H1 (cell line): ENCODE measurements around the gene TBC1D4. TPM values are rescaled to one million over a fixed set of nuclear protein-coding genes. Genes with fewer than 3 reads are reported as not detected.

Experiments
- CTCF ChIA-PET: fragments of 300-600 bp; sonication (Branson Sonifier 250); formaldehyde crosslinking; loops from one replicate; lab custom pipeline; 2021; ENCODE audit not compliant: partially characterized antibody; lab: Charles Lee
- POLR2A ChIA-PET: fragments of 300-600 bp; sonication (Branson Sonifier 250); formaldehyde crosslinking; loops from one replicate; lab custom pipeline; 2021; ENCODE audit warnings: inconsistent platforms; ENCODE audit not compliant: partially characterized antibody; lab: Charles Lee
- DNase-seq, 2 experiments: peaks; one replicate each; pipeline versions ENCODE4 v3.0.0 to v3.0.0-alpha.2; 2010 to 2022; ENCODE audit warnings: low spot score in 2 of 2, low read depth in 1 of 2, mixed read lengths in 1 of 2
- FAIRE-seq: peaks from 2 replicates; lab custom pipeline; 2011; peaks lifted over from hg19 to GRCh38; lab: Jason Lieb, UNC
- H2AFZ ChIP-seq: 2 replicates; pipeline ENCODE4 v1.8.1; 2012; ENCODE audit warnings: low read length, inconsistent platforms
- H2AK5ac ChIP-seq: 2 replicates; pipeline ENCODE4 v1.6.1; 2013; ENCODE audit warnings: low read depth, low read length
- H2BK120ac ChIP-seq: replicated peaks from 2 replicates; pipeline ENCODE3; 2013; ENCODE audit warnings: low read depth, low read length, inconsistent platforms
- H2BK12ac ChIP-seq: 2 replicates; pipeline ENCODE4 v1.6.1; 2013; ENCODE audit warnings: low read depth, low read length
- H2BK15ac ChIP-seq: 2 replicates; pipeline ENCODE4 v1.6.1; 2013; ENCODE audit warnings: low read length
- H2BK20ac ChIP-seq: 2 replicates; pipeline ENCODE4 v1.6.1; 2013; ENCODE audit warnings: low read length
- H2BK5ac ChIP-seq: 2 replicates; pipeline ENCODE4 v1.6.1; 2013; ENCODE audit warnings: low read depth, low read length
- H3K14ac ChIP-seq: 2 replicates; pipeline ENCODE4 v1.6.1; 2013; ENCODE audit warnings: inconsistent platforms; ENCODE audit not compliant: insufficient read length
- H3K18ac ChIP-seq: 2 replicates; pipeline ENCODE4 v1.6.1; 2013; ENCODE audit warnings: low read length; ENCODE audit errors: extremely low read depth
- H3K23ac ChIP-seq: 2 replicates; pipeline ENCODE4 v1.6.1; 2013; ENCODE audit warnings: inconsistent platforms; ENCODE audit not compliant: insufficient read length
- H3K23me2 ChIP-seq: 2 replicates; pipeline ENCODE4 v1.6.1; 2013; ENCODE audit warnings: low read depth, low read length
- H3K27ac ChIP-seq: 2 replicates; pipeline ENCODE4 v1.6.1; 2011; ENCODE audit warnings: low read depth, low read length, inconsistent platforms
- H3K27me3 ChIP-seq, 4 experiments: replicated peaks in 1 of 4; 1 replicate in 1 of 4; 2 replicates in 3 of 4; pipeline versions ENCODE4 v1.6.1 to v1.8.1; 2011 to 2013; ENCODE audit warnings: low read length in 3 of 4, mild to moderate bottlenecking in 3 of 4, inconsistent platforms in 2 of 4, mixed read lengths in 2 of 4, moderate library complexity in 1 of 4; ENCODE audit not compliant: control insufficient read depth in 3 of 4, insufficient read depth in 3 of 4; ENCODE audit errors: extremely low read depth in 1 of 4
- H3K36me3 ChIP-seq, 4 experiments: 2 replicates each; pipeline versions ENCODE4 v1.6.1 to v1.8.1; 2011 to 2013; ENCODE audit warnings: mild to moderate bottlenecking in 4 of 4, low read length in 3 of 4, moderate library complexity in 2 of 4, control low read depth in 1 of 4, inconsistent platforms in 1 of 4; ENCODE audit not compliant: insufficient read depth in 4 of 4, control insufficient read depth in 2 of 4
- H3K4ac ChIP-seq: replicated peaks from 2 replicates; pipeline ENCODE3; 2013; ENCODE audit warnings: low read length, low read depth, mixed read lengths, inconsistent platforms; ENCODE audit not compliant: insufficient read length
- H3K4me1 ChIP-seq, 4 experiments: replicated peaks in 1 of 4; 1 replicate in 1 of 4; 2 replicates in 3 of 4; pipeline versions ENCODE4 v1.6.1 to v1.8.1; 2011 to 2013; ENCODE audit warnings: low read length in 3 of 4, inconsistent platforms in 2 of 4, mixed read lengths in 1 of 4; ENCODE audit not compliant: insufficient read depth in 4 of 4, control insufficient read depth in 3 of 4
- H3K4me2 ChIP-seq, 2 experiments: 2 replicates each; pipeline versions ENCODE4 v1.6.1 to v1.8.1; 2011 to 2013; ENCODE audit warnings: low read depth in 2 of 2, low read length in 2 of 2, control low read depth in 1 of 2, inconsistent platforms in 1 of 2, mild to moderate bottlenecking in 1 of 2; ENCODE audit not compliant: insufficient read depth in 1 of 2
- H3K4me3 ChIP-seq, 4 experiments: fragments of 200-600, 300-600 bp in 1 of 4; sonication (generic), shearing (Covaris generic), sonication (Bioruptor Twin) in 1 of 4; 2 replicates each; pipeline versions ENCODE4 v1.5.1 to v1.8.1; 2011 to 2016; ENCODE audit warnings: low read length in 4 of 4, low read depth in 3 of 4, control low read depth in 2 of 4, inconsistent platforms in 2 of 4, mild to moderate bottlenecking in 2 of 4, mixed read lengths in 1 of 4, moderate library complexity in 1 of 4; ENCODE audit not compliant: insufficient read depth in 2 of 4; ENCODE audit errors: extremely low read depth in 1 of 4
- H3K56ac ChIP-seq: replicated peaks from 2 replicates; pipeline ENCODE3; 2013; ENCODE audit warnings: low read depth, mild to moderate bottlenecking, mixed read lengths, low read length, inconsistent platforms; ENCODE audit not compliant: insufficient read length
- H3K79me1 ChIP-seq: 2 replicates; pipeline ENCODE4 v1.6.1; 2013; ENCODE audit warnings: low read depth, low read length, control low read depth
- H3K79me2 ChIP-seq, 2 experiments: 2 replicates each; pipeline versions ENCODE4 v1.6.1 to v1.8.1; 2012 to 2013; ENCODE audit warnings: low read length in 2 of 2, mild to moderate bottlenecking in 2 of 2, inconsistent platforms in 1 of 2; ENCODE audit not compliant: insufficient read depth in 2 of 2, control insufficient read depth in 1 of 2
- H3K9ac ChIP-seq, 4 experiments: replicated peaks in 1 of 4; 1 replicate in 1 of 4; 2 replicates in 3 of 4; pipeline versions ENCODE4 v1.6.1 to v1.8.1; 2011 to 2013; ENCODE audit warnings: low read depth in 3 of 4, low read length in 3 of 4, control low read depth in 2 of 4, mild to moderate bottlenecking in 2 of 4, moderate library complexity in 2 of 4, inconsistent platforms in 1 of 4; ENCODE audit errors: extremely low read depth in 1 of 4
- H3K9me3 ChIP-seq, 2 experiments: 2 replicates each; pipeline versions ENCODE4 v1.6.1 to v1.8.1; 2012 to 2013; ENCODE audit warnings: mild to moderate bottlenecking in 2 of 2, moderate library complexity in 2 of 2, control low read depth in 1 of 2, inconsistent platforms in 1 of 2, low read depth in 1 of 2, low read length in 1 of 2, mixed read lengths in 1 of 2; ENCODE audit not compliant: insufficient read depth in 2 of 2
- H4K20me1 ChIP-seq, 2 experiments: replicated peaks in 1 of 2; 2 replicates each; pipeline versions ENCODE3 to v1.8.1; 2011 to 2013; ENCODE audit warnings: inconsistent platforms in 2 of 2, low read length in 2 of 2, mild to moderate bottlenecking in 1 of 2; ENCODE audit not compliant: insufficient read depth in 2 of 2, control insufficient read depth in 1 of 2
- H4K5ac ChIP-seq: 2 replicates; pipeline ENCODE4 v1.6.1; 2013; ENCODE audit warnings: low read length, low read depth, mixed read lengths, inconsistent platforms; ENCODE audit not compliant: insufficient read length
- H4K8ac ChIP-seq: 2 replicates; pipeline ENCODE4 v1.8.0; 2013; ENCODE audit warnings: mild to moderate bottlenecking, moderate library complexity, low read length, inconsistent platforms; ENCODE audit not compliant: insufficient read depth; ENCODE audit errors: extremely low read depth
- H4K91ac ChIP-seq: replicated peaks from 2 replicates; pipeline ENCODE3; 2013; ENCODE audit warnings: low read length, mixed read lengths, inconsistent platforms; ENCODE audit not compliant: insufficient read length
- BRCA1 ChIP-seq: IDR thresholded peaks from 2 replicates; pipeline ENCODE4 v1.6.1; 2012; ENCODE audit warnings: low read depth, low read length, improper control_type of control experiment
- CREB1 ChIP-seq: IDR thresholded peaks from 2 replicates; pipeline ENCODE4 v1.6.1; 2012; ENCODE audit warnings: inconsistent platforms
- MAFK ChIP-seq: IDR thresholded peaks from 2 replicates; pipeline ENCODE4 v1.6.1; 2012; ENCODE audit warnings: low read depth, mild to moderate bottlenecking, improper control_type of control experiment, low read length
- RBBP5 ChIP-seq: IDR thresholded peaks from 2 replicates; pipeline ENCODE4 v1.7.1; 2012; ENCODE audit warnings: low read depth, mild to moderate bottlenecking, inconsistent platforms, low read length, moderate library complexity, borderline replicate concordance
- SP2 ChIP-seq: IDR thresholded peaks from 2 replicates; pipeline ENCODE4 v1.6.1; 2012; ENCODE audit warnings: mild to moderate bottlenecking, low read length, inconsistent platforms
- YY1 ChIP-seq: IDR thresholded peaks from 2 replicates; pipeline ENCODE4 v1.6.1; 2011; ENCODE audit warnings: low read depth, mild to moderate bottlenecking, low read length
- WGBS, 2 experiments: shearing (Covaris generic) in 1 of 2; methylation state at CpG; one replicate each; pipeline versions ENCODE4 v1.1.6 to v1.1.7; 2013 to 2015; ENCODE audit warnings: low lambda C conversion rate in 2 of 2, mixed read lengths in 2 of 2, inconsistent platforms in 1 of 2, low coverage in 1 of 2, missing lambda C conversion rate in 1 of 2; ENCODE audit not compliant: insufficient replicate concordance in 2 of 2, insufficient coverage in 1 of 2, insufficient read length in 1 of 2; ENCODE audit errors: extremely low coverage in 1 of 2, missing lambda C conversion rate in 1 of 2; 5-methylcytosine and 5-hydroxymethylcytosine counted together
- polyA plus RNA-seq, 7 experiments: library from polyadenylated mRNA; depleted of rRNA in 3 of 7; stranded (reverse) in 5 of 7; unstranded in 2 of 7; fragments of >200 nt in 5 of 7; fragments of 200-250 nt in 2 of 7; gene quantifications; 1 replicate in 5 of 7; 2 replicates in 1 of 7; 4 replicates in 1 of 7; pipeline versions ENCODE4 v1.2.1 to v1.2.3, GENCODE V29; 2011 to 2013; ENCODE audit warnings: missing spikeins in 2 of 7, mixed read lengths in 2 of 7
- total RNA-seq: library from RNA; stranded (reverse); fragmentation: NEBNext Ultra II Directional; extraction: Animal tissue kit (Norgen Biotek cat#: 25700); gene quantifications from 2 replicates; pipeline ENCODE4 v1.2.1, GENCODE V29; 2021

TBC1D4 gene
- total and polyA plus RNA-seq, 2 of the 8 experiments (the other 6 are each of a cell fraction or from before 2014, with no cell fraction given) = 16.7 to 39.0 TPM

- WGBS, 2 experiments = 91% methylated on average over 2 of the region's 2 CpGs; no CpG with 5 or more reads in 1 of the 2 experiments
- TF ChIP-seq SP2 (no peak), BRCA1 (no peak), MAFK (no peak), YY1 (no peak), CREB1 (no peak), RBBP5 (no peak)
Observed at GRCh38 chr13:75491376-75491775, 9.4 kb upstream of the TBC1D4 start.

More at GRCh38 chr13:75491376-75491775, 9.4 kb upstream of the TBC1D4 start:
- Histone ChIP-seq H2BK12ac (no peak overlapping the region), H3K4me2 (no peak overlapping the region), H2AK5ac (no peak overlapping the region), H4K5ac (no peak overlapping the region), H2BK15ac (no peak overlapping the region), H3K9ac (no peak overlapping the region), H3K36me3 (no peaks in the 10 kb centered on the region), H3K27me3 (no peaks in the 10 kb centered on the region), H2AFZ (no peak overlapping the region), H4K91ac (no peak overlapping the region), H3K18ac (no peak overlapping the region), H2BK5ac (no peak overlapping the region), H3K4me3 (no peak overlapping the region), H3K9me3 (no peaks in the 10 kb centered on the region), H3K56ac (no peak overlapping the region), H3K4me1 (no peaks in the 10 kb centered on the region), H3K14ac (no peak overlapping the region), H3K4ac (no peak overlapping the region), H3K23me2 (no peaks in the 10 kb centered on the region), H4K8ac (no peak overlapping the region), H3K79me2 (no peaks in the 10 kb centered on the region), H3K79me1 (no peaks in the 10 kb centered on the region), H2BK120ac (no peak overlapping the region), H4K20me1 (no peaks in the 10 kb centered on the region), H3K23ac (no peak overlapping the region), H3K27ac (no peak overlapping the region), H2BK20ac (no peak overlapping the region)
- ChIA-PET POLR2A (no interaction called here), CTCF (interaction anchor here (0.7 kb wide), 1 partner anchor 55 kb away, joined by 4 read pairs; no protein-coding TSS in a partner anchor)
- FAIRE-seq (no peak), DNase-seq (no peak)
